AG04450 (cell line): ENCODE results near the gene CTRB1. TPM values are rescaled to one million over a fixed set of nuclear protein-coding genes. Genes with fewer than 3 reads are reported as not detected.
"Not testable (repeated sequence)": the region's sequence is repeated elsewhere in the genome, so short reads cannot be mapped to it uniquely, and the experiment has no call there.

Source experiments
- CTCF ChIA-PET: fragments of 300-600, 350-600 bp; formaldehyde crosslinking; extraction: SDS; loops from one replicate; lab custom pipeline; 2022; ENCODE audit warnings: antibody characterized with exemption, inconsistent platforms; lab: Charles Lee
- POLR2A ChIA-PET: fragments of 350-600 bp; formaldehyde crosslinking; extraction: SDS; loops from one replicate; lab custom pipeline; 2021; ENCODE audit warnings: antibody characterized with exemption, inconsistent platforms; lab: Yijun Ruan, JAX
- DNase-seq: peaks from one replicate; pipeline ENCODE4 v3.0.0-alpha.2; 2011; ENCODE audit warnings: low read depth, low spot score
- H3K27ac ChIP-seq: one replicate; pipeline ENCODE4 v1.5.1; 2012; ENCODE audit warnings: low read depth, low read length, control low read depth
- H3K27me3 ChIP-seq: one replicate; pipeline ENCODE4 v1.6.0; 2012; ENCODE audit warnings: low read length; ENCODE audit not compliant: control insufficient read depth, insufficient read depth
- H3K4me3 ChIP-seq: 2 replicates; pipeline ENCODE4 v1.5.1; 2011; ENCODE audit warnings: mild to moderate bottlenecking, low read depth, low read length, control low read depth
- H3K9me3 ChIP-seq: 2 replicates; pipeline ENCODE4 v1.5.1; 2012; ENCODE audit warnings: low read length; ENCODE audit not compliant: control insufficient read depth, insufficient read depth
- CTCF ChIP-seq: IDR thresholded peaks from 2 replicates; pipeline ENCODE4 v1.5.1; 2011; ENCODE audit warnings: low read depth, low read length, control low read depth, inconsistent platforms
- polyA plus RNA-seq: library from polyadenylated mRNA; depleted of rRNA; stranded (reverse); fragments of >200 nt; gene quantifications from 2 replicates; pipeline ENCODE4 v1.2.3, GENCODE V29; 2011

The CTRB1 gene
- polyA plus RNA-seq, 1 experiment, result not detected

GRCh38 chr16:75207831-75208230, 11.0 kb upstream of the CTRB1 start:
- ChIA-PET CTCF (interaction anchor here (3.0 kb wide), 1 partner anchor 26 kb away, joined by 12 read pairs; no protein-coding TSS in a partner anchor), POLR2A (interaction anchor here (2.1 kb wide), 1 partner anchor 17 kb away, joined by 16 read pairs; no protein-coding TSS in a partner anchor)
- TF ChIP-seq CTCF, result no peak
- Histone ChIP-seq H3K27me3 (peaks cover 3% of the 10 kb centered on the region), H3K4me3 (no peak overlapping the region), H3K27ac (no peak overlapping the region), H3K9me3 (no peaks in the 10 kb centered on the region; the same call in 1 of the 2 replicates)
- DNase-seq, result no peak

- no peak overlapping the region for H3K27ac ChIP-seq
- ChIA-PET POLR2A (no interaction called here), CTCF (interaction anchor here (1.3 to 3.0 kb wide), 2 partner anchors 19 to 26 kb away, joined by 4 to 12 read pairs; no protein-coding TSS in a partner anchor)
- H3K27me3 ChIP-seq, result peaks cover 3% of the 10 kb centered on the region
- DNase-seq, result no peak
- H3K9me3 ChIP-seq, result no peaks in the 10 kb centered on the region; the same call in 1 of the 2 replicates
- H3K4me3 ChIP-seq, result no peak overlapping the region
- TF ChIP-seq CTCF, result no peak
Observed at GRCh38 chr16:75208242-75208825, 10.5 kb upstream of the CTRB1 start.

GRCh38 chr16:75208861-75209505, 9.8 kb upstream of the CTRB1 start:
- Histone ChIP-seq H3K27me3 (peaks cover 3% of the 10 kb centered on the region), H3K9me3 (no peaks in the 10 kb centered on the region; the same call in 1 of the 2 replicates), H3K4me3 (no peak overlapping the region), H3K27ac (no peak overlapping the region)
- ChIA-PET CTCF (interaction anchor here (1.3 to 3.0 kb wide), 2 partner anchors 18 to 25 kb away, joined by 4 to 12 read pairs; no protein-coding TSS in a partner anchor), POLR2A (no interaction called here)
- TF ChIP-seq CTCF, result no peak
- no peak for DNase-seq

GRCh38 chr16:75209514-75209913, 9.3 kb upstream of the CTRB1 start:
- DNase-seq, H3K9me3 ChIP-seq, H3K27me3 ChIP-seq, H3K27ac ChIP-seq, H3K4me3 ChIP-seq, POLR2A ChIA-PET: not testable (repeated sequence)
- CTCF ChIA-PET, result interaction anchor here (1.3 to 3.0 kb wide), 2 partner anchors 18 to 24 kb away, joined by 4 to 12 read pairs; no protein-coding TSS in a partner anchor

GRCh38 chr16:75209944-75210343, 8.8 kb upstream of the CTRB1 start:
- ChIA-PET CTCF (interaction anchor here (0.6 to 3.0 kb wide), 3 partner anchors 17 to 30 kb away, joined by 3 to 12 read pairs (median 4); no protein-coding TSS in a partner anchor), POLR2A (interaction anchor here (0.7 kb wide), 1 partner anchor 257 kb away, joined by 3 read pairs; no protein-coding TSS in a partner anchor)
- no peak for DNase-seq
- peaks cover 3% of the 10 kb centered on the region for H3K27me3 ChIP-seq
- TF ChIP-seq CTCF, result no peak
- no peak overlapping the region for H3K27ac ChIP-seq
- no peak overlapping the region for H3K4me3 ChIP-seq
- no peaks in the 10 kb centered on the region; the same call in 1 of the 2 replicates for H3K9me3 ChIP-seq

GRCh38 chr16:75211286-75211685, 7.5 kb upstream of the CTRB1 start:
- CTCF ChIA-PET, H3K27ac ChIP-seq, DNase-seq, H3K4me3 ChIP-seq, H3K9me3 ChIP-seq, POLR2A ChIA-PET, H3K27me3 ChIP-seq: not testable (repeated sequence)
